IMR-90 (cell line): ENCODE results near the gene MICAL2. TPM values are rescaled to one million over a fixed set of nuclear protein-coding genes. Genes with fewer than 3 reads are reported as not detected.
A peak's percentile ranks its signal among the peaks of the same experiment; 100 is the strongest.

Experiments
- ATAC-seq: fragments of 200-7000 bp; cut with Tn5 transposase; 2 replicates; pipeline ENCODE4 v1.9.1; 2020; ENCODE audit warnings: low read depth, mild to moderate bottlenecking, moderate library complexity
- BruUV-seq: library from RNA; stranded (reverse); fragments of 400-500 nt; replicated peaks from 2 replicates; lab custom pipeline; 2021; lab: Mats Ljungman, UMichigan
- CTCF ChIA-PET: fragments of 300-600 bp; formaldehyde crosslinking; extraction: SDS; loops from one replicate; lab custom pipeline; 2021; ENCODE audit warnings: antibody characterized with exemption; lab: Yijun Ruan, JAX
- POLR2A ChIA-PET: fragments of 300-600 bp; sonication (Branson Sonifier 250); formaldehyde crosslinking; loops from one replicate; lab custom pipeline; 2022; ENCODE audit warnings: antibody characterized with exemption; ENCODE audit not compliant: unreplicated experiment; lab: Charles Lee
- DNase-seq: peaks from one replicate; pipeline ENCODE4 v3.0.0; 2013
- H2AFZ ChIP-seq: replicated peaks from 2 replicates; pipeline ENCODE3; 2013; ENCODE audit warnings: low read length, mild to moderate bottlenecking; ENCODE audit not compliant: poor library complexity
- H2AK5ac ChIP-seq: 2 replicates; pipeline ENCODE4 v1.6.1; 2013; ENCODE audit warnings: low read depth, low read length, inconsistent platforms
- H2AK9ac ChIP-seq: replicated peaks from 2 replicates; pipeline ENCODE3; 2013; ENCODE audit warnings: mild to moderate bottlenecking, low read depth, low read length, moderate library complexity; ENCODE audit not compliant: poor library complexity
- H2BK120ac ChIP-seq: 2 replicates; pipeline ENCODE4 v1.6.1; 2013; ENCODE audit warnings: low read depth, low read length, inconsistent platforms
- H2BK15ac ChIP-seq: 3 replicates; pipeline ENCODE4 v1.6.1; 2013; ENCODE audit warnings: low read depth, low read length, inconsistent platforms
- H2BK20ac ChIP-seq: 2 replicates; pipeline ENCODE4 v1.6.1; 2013; ENCODE audit warnings: low read depth, mild to moderate bottlenecking, inconsistent platforms, low read length, moderate library complexity
- H2BK5ac ChIP-seq: 2 replicates; pipeline ENCODE4 v1.6.1; 2013; ENCODE audit warnings: mild to moderate bottlenecking, low read depth, low read length, inconsistent platforms; ENCODE audit not compliant: poor library complexity, severe bottlenecking
- H3K14ac ChIP-seq: replicated peaks from 2 replicates; pipeline ENCODE4 v1.6.1; 2013; ENCODE audit warnings: low read depth, low read length, inconsistent platforms
- H3K18ac ChIP-seq: 2 replicates; pipeline ENCODE4 v1.6.1; 2013; ENCODE audit warnings: low read depth, low read length, control low read depth
- H3K23ac ChIP-seq: 2 replicates; pipeline ENCODE4 v1.6.1; 2013; ENCODE audit warnings: low read depth, low read length, inconsistent platforms
- H3K27ac ChIP-seq: 2 replicates; pipeline ENCODE4 v1.5.1; 2013; ENCODE audit warnings: mild to moderate bottlenecking, control low read depth, low read length; ENCODE audit not compliant: insufficient read depth
- H3K27me3 ChIP-seq: 2 replicates; pipeline ENCODE4 v1.6.1; 2013; ENCODE audit warnings: low read length; ENCODE audit not compliant: control insufficient read depth, insufficient read depth
- H3K36me3 ChIP-seq: 2 replicates; pipeline ENCODE4 v1.6.1; 2013; ENCODE audit warnings: low read length, mixed read lengths; ENCODE audit not compliant: control insufficient read depth, insufficient read depth
- H3K4ac ChIP-seq: 2 replicates; pipeline ENCODE4 v1.6.1; 2013; ENCODE audit warnings: low read depth, low read length, inconsistent platforms
- H3K4me1 ChIP-seq: 2 replicates; pipeline ENCODE4 v1.6.1; 2013; ENCODE audit warnings: low read length, mixed read lengths; ENCODE audit not compliant: control insufficient read depth, insufficient read depth
- H3K4me2 ChIP-seq: 2 replicates; pipeline ENCODE4 v1.6.1; 2013; ENCODE audit warnings: low read depth, mild to moderate bottlenecking, control low read depth, low read length, moderate library complexity
- H3K4me3 ChIP-seq: 2 replicates; pipeline ENCODE4 v1.5.1; 2013; ENCODE audit warnings: low read depth, mild to moderate bottlenecking, control low read depth, low read length, moderate library complexity; ENCODE audit not compliant: insufficient read depth
- H3K56ac ChIP-seq: 2 replicates; pipeline ENCODE4 v1.6.1; 2013; ENCODE audit warnings: low read length, inconsistent platforms; ENCODE audit not compliant: insufficient read depth; ENCODE audit errors: extremely low read depth
- H3K79me1 ChIP-seq, 2 experiments: 2 replicates each; pipeline ENCODE4 v1.6.1; 2013; ENCODE audit warnings: low read length in 2 of 2, inconsistent platforms in 1 of 2, low read depth in 1 of 2
- H3K9ac ChIP-seq: 2 replicates; pipeline ENCODE4 v1.6.1; 2013; ENCODE audit warnings: low read depth, low read length, control low read depth
- H3K9me1 ChIP-seq: 2 replicates; pipeline ENCODE4 v1.6.1; 2013; ENCODE audit warnings: low read length, inconsistent platforms; ENCODE audit not compliant: insufficient read depth
- H3K9me3 ChIP-seq: 2 replicates; pipeline ENCODE4 v1.6.1; 2013; ENCODE audit warnings: low read length; ENCODE audit not compliant: control insufficient read depth, insufficient read depth
- H4K20me1 ChIP-seq: 2 replicates; pipeline ENCODE4 v1.6.1; 2013; ENCODE audit warnings: low read length, inconsistent platforms; ENCODE audit not compliant: insufficient read depth
- H4K5ac ChIP-seq: 2 replicates; pipeline ENCODE4 v1.6.1; 2013; ENCODE audit warnings: mild to moderate bottlenecking, low read depth, low read length, control low read depth
- H4K8ac ChIP-seq, 2 experiments: 2 replicates each; pipeline ENCODE4 v1.6.1; 2013; ENCODE audit warnings: low read depth in 2 of 2, low read length in 2 of 2, control low read depth in 1 of 2, inconsistent platforms in 1 of 2
- H4K91ac ChIP-seq: 2 replicates; pipeline ENCODE4 v1.6.1; 2013; ENCODE audit warnings: low read depth, low read length, inconsistent platforms; ENCODE audit not compliant: insufficient read depth
- ELK1 ChIP-seq: fragments of 150-350 bp; IDR thresholded peaks from 2 replicates; pipeline ENCODE4 v1.6.1; 2016; ENCODE audit warnings: low read depth, mild to moderate bottlenecking, low read length, moderate library complexity, borderline replicate concordance
- MAFK ChIP-seq: IDR thresholded peaks from 2 replicates; pipeline ENCODE4 v1.6.1; 2012; ENCODE audit warnings: low read depth, low read length, improper control_type of control experiment
- MAZ ChIP-seq: IDR thresholded peaks from 2 replicates; pipeline ENCODE4 v1.6.1; 2012; ENCODE audit warnings: low read depth, mild to moderate bottlenecking, low read length, improper control_type of control experiment, moderate library complexity, borderline replicate concordance
- RAD21 ChIP-seq: IDR thresholded peaks from 2 replicates; pipeline ENCODE4 v1.6.1; 2012; ENCODE audit warnings: low read length, improper control_type of control experiment
- WGBS, 2 experiments: methylation state at CpG; one replicate each; pipeline versions ENCODE4 v1.1.5 to v1.1.7; 2013; ENCODE audit warnings: missing lambda C conversion rate in 2 of 2; ENCODE audit not compliant: insufficient read length in 1 of 2; ENCODE audit errors: extremely low coverage in 2 of 2; 5-methylcytosine and 5-hydroxymethylcytosine counted together
- dilution Hi-C: fragments of 300-500 bp; cut with HindIII; formaldehyde crosslinking; loops from one replicate; pipeline ENCODE4 v1.14.3; 2018; ENCODE audit warnings: low sequenced_read_pairs; ENCODE audit not compliant: unreplicated experiment
- in situ Hi-C: fragments of 300-500 bp; cut with MboI; formaldehyde crosslinking; loops from 3 replicates; pipeline ENCODE4 v1.14.3; 2019; ENCODE audit warnings: low sequenced_read_pairs, inconsistent platforms, mixed read lengths
- intact Hi-C: fragments of 100-400 bp; cut with micrococcal nuclease; formaldehyde crosslinking; loops from 2 replicates; pipeline ENCODE4 v1.10.0; 2022
- polyA plus RNA-seq, 3 experiments: library from polyadenylated mRNA; depleted of rRNA; stranded (reverse); fragments of >200 nt; gene quantifications; 2 replicates each; pipeline ENCODE4 v1.2.3, GENCODE V29; 2012; ENCODE audit warnings: low replicate concordance in 1 of 3
- total RNA-seq: library from RNA; depleted of rRNA; stranded (reverse); fragments of >200 nt; gene quantifications from 2 replicates; pipeline ENCODE4 v1.2.3, GENCODE V29; 2012

Gene MICAL2
- total and polyA plus RNA-seq, 2 of the 4 experiments (the other 2 are of a cell fraction): 170 to 336 TPM

GRCh38 chr11:12284316-12285050 is 174.1 kb downstream of the MICAL2 start:
- peak overlapping the region; percentile 77 for H2BK20ac ChIP-seq
- H3K4me1 ChIP-seq: peaks cover 41% of the 10 kb centered on the region
- H4K20me1 ChIP-seq: peaks cover 3% of the 10 kb centered on the region; the same call in 1 of the 2 replicates
- WGBS, 2 experiments: no CpG with 5 or more reads among the region's 4 CpGs
- H3K9me1 ChIP-seq: peaks cover 33% of the 10 kb centered on the region
- H3K4me2 ChIP-seq: peak overlapping the region; percentile 61
- peak overlapping the region; percentile 94 for H2AK5ac ChIP-seq
- intact Hi-C loops (loop anchor here (5.0 kb wide), 12 partner anchors 47 to 678 kb away; partner anchors contain the start of genes MICAL2 and PARVA), dilution Hi-C loops (no loop called here), in situ Hi-C loops (loop anchor here (5.0 to 25.0 kb wide), 3 partner anchors 237 to 1247 kb away; no protein-coding TSS in a partner anchor)
- H3K4me3 ChIP-seq: no peak overlapping the region
- H3K4ac ChIP-seq: peak overlapping the region; percentile 93
- BruUV-seq: no TSS peak
- peak overlapping the region; percentile 100 for H2BK5ac ChIP-seq
- peak overlapping the region; percentile 85 for H3K18ac ChIP-seq
- H2BK120ac ChIP-seq: peak overlapping the region; percentile 100
- peak overlapping the region; percentile 76 for H3K9ac ChIP-seq
- H4K8ac ChIP-seq: peak overlapping the region; percentile 87 to 94
- peak overlapping the region; percentile 93 for H4K5ac ChIP-seq
- peaks cover 23 to 58% of the 10 kb centered on the region in 2 experiments for H3K79me1 ChIP-seq
- H3K27me3 ChIP-seq: no peaks in the 10 kb centered on the region
- H3K56ac ChIP-seq: peak overlapping the region; percentile 97
- ChIA-PET CTCF (interaction anchor here (1.7 kb wide), 1 partner anchor 237 kb away, joined by 8 read pairs; no protein-coding TSS in a partner anchor), POLR2A (interaction anchor here (0.9 to 1.2 kb wide), 3 partner anchors 35 to 198 kb away, joined by 3 to 8 read pairs (median 3); no protein-coding TSS in a partner anchor)
- TF ChIP-seq ELK1 (no peak), MAFK (peak; percentile 48), MAZ (no peak), RAD21 (no peak)
- ATAC-seq (no peak), DNase-seq (peak; percentile 70)
- H4K91ac ChIP-seq: peak overlapping the region; percentile 96
- no peaks in the 10 kb centered on the region for H3K9me3 ChIP-seq
- H3K27ac ChIP-seq: peak overlapping the region; percentile 99
- H3K23ac ChIP-seq: peak overlapping the region; percentile 53
- H2AFZ ChIP-seq: peak overlapping the region; percentile 67
- peak overlapping the region; percentile 89 for H3K14ac ChIP-seq
- H2AK9ac ChIP-seq: peak overlapping the region; percentile 82
- H2BK15ac ChIP-seq: peak overlapping the region; percentile 92; the same call in 2 of the 3 replicates
- no peaks in the 10 kb centered on the region for H3K36me3 ChIP-seq
